K562 (cell line): ENCODE data around the gene HEPHL1. TPM values are rescaled to one million over a fixed set of nuclear protein-coding genes. Genes with fewer than 3 reads are reported as not detected.

Experiments used
- ATF2 ChIP-seq: sonication (generic); formaldehyde crosslinking; IDR thresholded peaks from 2 replicates; pipeline ENCODE4 v1.8.1; 2022; ENCODE audit warnings: missing genetic modification reagents
- BDP1 ChIP-seq: IDR thresholded peaks from 3 replicates; pipeline ENCODE4 v1.6.1; 2011; ENCODE audit not compliant: insufficient read length, insufficient read depth
- BMI1 ChIP-seq: fragments of 150-350 bp; IDR thresholded peaks from 2 replicates; pipeline ENCODE4 v1.6.1; 2014; ENCODE audit warnings: low read length
- CBFA2T3 ChIP-seq: fragments of 450-650 bp; IDR thresholded peaks from 2 replicates; pipeline ENCODE4 v1.6.1; 2017
- CREM ChIP-seq: IDR thresholded peaks from 2 replicates; pipeline ENCODE4 v1.6.1; 2014; ENCODE audit warnings: antibody characterized with exemption, low read depth
- ELF2 ChIP-seq: fragments of 250-450 bp; sonication (Bioruptor Pico); IDR thresholded peaks from 2 replicates; pipeline ENCODE4 v1.5.0; 2021; ENCODE audit warnings: mild to moderate bottlenecking
- FOXM1 ChIP-seq, 2 experiments: fragments of 450-650 bp in 1 of 2; sonication (generic) in 1 of 2; formaldehyde crosslinking in 1 of 2; IDR thresholded peaks; 2 replicates each; pipeline versions ENCODE4 v1.6.1 to v1.9.0; 2017 to 2022; ENCODE audit warnings: low read depth in 2 of 2, mild to moderate bottlenecking in 2 of 2, missing genetic modification reagents in 1 of 2, moderate library complexity in 1 of 2
- ID3 ChIP-seq, 2 experiments: fragments of 250-450 bp in 1 of 2; fragments of 450-650 bp in 1 of 2; sonication (Bioruptor Pico) in 1 of 2; IDR thresholded peaks; 2 replicates each; pipeline versions ENCODE4 v1.6.1 to v1.8.0; 2016 to 2021; ENCODE audit warnings: mild to moderate bottlenecking in 2 of 2, moderate library complexity in 2 of 2, missing compliant biosample characterization in 1 of 2, missing genetic modification characterization in 1 of 2
- JUND ChIP-seq, 2 experiments: IDR thresholded peaks; 2 replicates in 1 of 2; 3 replicates in 1 of 2; pipeline ENCODE4 v1.6.1; 2011; ENCODE audit warnings: borderline replicate concordance in 2 of 2, low read depth in 2 of 2, low read length in 2 of 2, improper control_type of control experiment in 1 of 2, missing biosample characterization in 1 of 2, missing genetic modification characterization in 1 of 2, missing genetic modification reagents in 1 of 2
- KDM5B ChIP-seq: fragments of 200-600 bp; sonication (generic); IDR thresholded peaks from 2 replicates; pipeline ENCODE4 v1.6.1; 2012; ENCODE audit warnings: low read depth, mild to moderate bottlenecking, moderate library complexity, low read length, control low read depth, inconsistent platforms; ENCODE audit not compliant: insufficient replicate concordance
- MECOM ChIP-seq: fragments of 250-450 bp; sonication (Bioruptor Pico); IDR thresholded peaks from 2 replicates; pipeline ENCODE4 v1.8.0; 2022; ENCODE audit warnings: inconsistent platforms
- MED1 ChIP-seq: sonication (generic); formaldehyde crosslinking; IDR thresholded peaks from 2 replicates; pipeline ENCODE4 v1.8.1; 2023; ENCODE audit warnings: missing genetic modification reagents, borderline replicate concordance
- PHF8 ChIP-seq: fragments of 200-600 bp; sonication (generic); IDR thresholded peaks from 2 replicates; pipeline ENCODE4 v1.6.1; 2012; ENCODE audit warnings: mixed run types, mild to moderate bottlenecking, inconsistent platforms, low read length, moderate library complexity, borderline replicate concordance
- PURB ChIP-seq: sonication (generic); formaldehyde crosslinking; IDR thresholded peaks from 2 replicates; pipeline ENCODE4 v1.9.0; 2021; ENCODE audit warnings: low read depth, mild to moderate bottlenecking, missing genetic modification reagents
- RBM14 ChIP-seq: fragments of 200-400 bp; formaldehyde crosslinking; IDR thresholded peaks from 2 replicates; pipeline ENCODE4 v1.6.1; 2018; ENCODE audit warnings: low read depth, mild to moderate bottlenecking, low read length, moderate library complexity, borderline replicate concordance; ENCODE audit not compliant: insufficient read depth
- SMAD4 ChIP-seq: fragments of 250-450 bp; sonication (Bioruptor Pico); conservative IDR thresholded peaks from 2 replicates; pipeline ENCODE4 v1.8.0; 2021; ENCODE audit warnings: inconsistent platforms, mild to moderate bottlenecking, moderate library complexity
- ZBTB34 ChIP-seq: fragments of 250-450 bp; sonication (Bioruptor Pico); IDR thresholded peaks from 2 replicates; pipeline ENCODE4 v1.8.0; 2021; ENCODE audit warnings: mild to moderate bottlenecking, moderate library complexity
- ZNF224 ChIP-seq: sonication (generic); formaldehyde crosslinking; IDR thresholded peaks from 2 replicates; pipeline ENCODE4 v1.8.0; 2022; ENCODE audit warnings: mild to moderate bottlenecking, missing genetic modification reagents
- polyA plus RNA-seq, 8 experiments: library from polyadenylated mRNA; depleted of rRNA in 4 of 8; stranded (reverse) in 5 of 8; unstranded in 3 of 8; fragments of >200 nt; fragmentation: Nextera tagmentation in 2 of 8; fragmentation: Illumina TruSeq in 1 of 8; extraction: Ambion mirVana in 2 of 8; extraction: Trizol in 1 of 8; gene quantifications; 2 replicates each; pipeline versions ENCODE4 v1.2.1 to v1.2.3, GENCODE V29; 2011 to 2014; ENCODE audit warnings: inconsistent platforms in 1 of 8, missing spikeins in 1 of 8
- total RNA-seq, 7 experiments: library from RNA; depleted of rRNA in 6 of 7; stranded (reverse); fragments of >200 nt in 6 of 7; fragmentation: Illumina TruSeq in 2 of 7; extraction: Trizol in 2 of 7; gene quantifications; 2 replicates each; pipeline versions ENCODE4 v1.2.1 to v1.2.3, GENCODE V29; 2011 to 2021; ENCODE audit warnings: low replicate concordance in 1 of 7
- TF ChIP-seq, protein P1 (sequence below): fragments of 450-650 bp; IDR thresholded peaks from 2 replicates; pipeline ENCODE4 v1.6.1; 2018; ENCODE audit warnings: mild to moderate bottlenecking, low read depth; ENCODE audit not compliant: partially characterized antibody
- TF ChIP-seq, protein P2 (sequence below): sonication (generic); formaldehyde crosslinking; IDR thresholded peaks from 2 replicates; pipeline ENCODE4 v1.8.1; 2022; ENCODE audit warnings: missing genetic modification reagents
- TF ChIP-seq, protein P3 (sequence below): fragments of 250-450 bp; sonication (Bioruptor Pico); IDR thresholded peaks from 2 replicates; pipeline ENCODE4 v1.5.0; 2021

HEPHL1 gene
- total and polyA plus RNA-seq, 9 of the 15 experiments (the other 6 are each of a cell fraction or from before 2014, with no cell fraction given) = 0.01 TPM; not detected in 8

- TF ChIP-seq, protein P1, sequence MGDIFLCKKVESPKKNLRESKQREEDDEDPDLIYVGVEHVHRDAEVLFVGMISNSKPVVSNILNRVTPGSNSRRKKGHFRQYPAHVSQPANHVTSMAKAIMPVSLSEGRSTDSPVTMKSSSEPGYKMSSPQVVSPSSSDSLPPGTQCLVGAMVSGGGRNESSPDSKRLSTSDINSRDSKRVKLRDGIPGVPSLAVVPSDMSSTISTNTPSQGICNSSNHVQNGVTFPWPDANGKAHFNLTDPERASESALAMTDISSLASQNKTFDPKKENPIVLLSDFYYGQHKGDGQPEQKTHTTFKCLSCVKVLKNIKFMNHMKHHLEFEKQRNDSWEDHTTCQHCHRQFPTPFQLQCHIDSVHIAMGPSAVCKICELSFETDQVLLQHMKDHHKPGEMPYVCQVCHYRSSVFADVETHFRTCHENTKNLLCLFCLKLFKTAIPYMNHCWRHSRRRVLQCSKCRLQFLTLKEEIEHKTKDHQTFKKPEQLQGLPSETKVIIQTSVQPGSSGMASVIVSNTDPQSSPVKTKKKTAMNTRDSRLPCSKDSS = no peak
- TF ChIP-seq, protein P2, sequence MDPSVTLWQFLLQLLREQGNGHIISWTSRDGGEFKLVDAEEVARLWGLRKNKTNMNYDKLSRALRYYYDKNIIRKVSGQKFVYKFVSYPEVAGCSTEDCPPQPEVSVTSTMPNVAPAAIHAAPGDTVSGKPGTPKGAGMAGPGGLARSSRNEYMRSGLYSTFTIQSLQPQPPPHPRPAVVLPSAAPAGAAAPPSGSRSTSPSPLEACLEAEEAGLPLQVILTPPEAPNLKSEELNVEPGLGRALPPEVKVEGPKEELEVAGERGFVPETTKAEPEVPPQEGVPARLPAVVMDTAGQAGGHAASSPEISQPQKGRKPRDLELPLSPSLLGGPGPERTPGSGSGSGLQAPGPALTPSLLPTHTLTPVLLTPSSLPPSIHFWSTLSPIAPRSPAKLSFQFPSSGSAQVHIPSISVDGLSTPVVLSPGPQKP = no peak
- 0 out of 2 replicates have a peak, but pooled peaks have one; percentile 17 for TF ChIP-seq SMAD4 (CRISPR knock-in tag)
- no peak for TF ChIP-seq ID3 (CRISPR knock-in tag; IDR thresholded peaks at IDR 0.05)
- no peak for TF ChIP-seq ID3 (tag; IDR thresholded peaks at IDR 0.05)
- no peak for TF ChIP-seq PHF8
- no peak for TF ChIP-seq PURB
- no peak for TF ChIP-seq JUND (IDR thresholded peaks at IDR 0.05; ENCODE audit: borderline replicate concordance, low read depth, low read length)
- TF ChIP-seq JUND (tag; IDR thresholded peaks at IDR 0.05; ENCODE audit: borderline replicate concordance, low read depth, low read length) = peak; percentile 6; the same call in 1 of the 3 replicates
- TF ChIP-seq RBM14 = no peak
- no peak for TF ChIP-seq BDP1
- no peak for TF ChIP-seq CREM
- TF ChIP-seq, protein P3, sequence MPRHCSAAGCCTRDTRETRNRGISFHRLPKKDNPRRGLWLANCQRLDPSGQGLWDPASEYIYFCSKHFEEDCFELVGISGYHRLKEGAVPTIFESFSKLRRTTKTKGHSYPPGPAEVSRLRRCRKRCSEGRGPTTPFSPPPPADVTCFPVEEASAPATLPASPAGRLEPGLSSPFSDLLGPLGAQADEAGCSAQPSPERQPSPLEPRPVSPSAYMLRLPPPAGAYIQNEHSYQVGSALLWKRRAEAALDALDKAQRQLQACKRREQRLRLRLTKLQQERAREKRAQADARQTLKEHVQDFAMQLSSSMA (CRISPR knock-in tag) = no peak
- no peak for TF ChIP-seq ELF2 (CRISPR knock-in tag)
- TF ChIP-seq ZBTB34 (CRISPR knock-in tag) = no peak
- TF ChIP-seq KDM5B = peak; percentile 64
- TF ChIP-seq CBFA2T3 = no peak
- no peak for TF ChIP-seq ZNF224 (CRISPR knock-in tag)
- no peak for TF ChIP-seq MED1 (CRISPR knock-in tag)
- no peak for TF ChIP-seq MECOM (CRISPR knock-in tag)
- TF ChIP-seq BMI1 = no peak
- no peak for TF ChIP-seq FOXM1 (IDR thresholded peaks at IDR 0.05; ENCODE audit: low read depth)
- no peak for TF ChIP-seq FOXM1 (CRISPR knock-in tag; IDR thresholded peaks at IDR 0.05; ENCODE audit: low read depth)
- TF ChIP-seq ATF2 (CRISPR knock-in tag) = no peak
Observed at GRCh38 chr11:94128291-94128745, 107.2 kb downstream of the HEPHL1 start (continued).
